HepG2 (cell line): Measurements from ENCODE around the gene ALDH1A1. TPM values are rescaled to one million over a fixed set of nuclear protein-coding genes. Genes with fewer than 3 reads are reported as not detected.

Experiments
- ATAC-seq: fragments of 200-7000 bp; cut with Tn5 transposase; 3 replicates; pipeline ENCODE4 v1.9.1; 2020; ENCODE audit warnings: mild to moderate bottlenecking, moderate library complexity
- BruUV-seq: library from RNA; stranded (reverse); fragments of 400-500 nt; replicated peaks from 2 replicates; lab custom pipeline; 2021; lab: Mats Ljungman, UMichigan
- CTCF ChIA-PET: fragments of 300-600 bp; formaldehyde crosslinking; extraction: SDS; loops from one replicate; lab custom pipeline; 2021; ENCODE audit warnings: low total read pairs, inconsistent platforms, low intra/inter-chr PET ratio; lab: Yijun Ruan, JAX
- POLR2A ChIA-PET: fragments of 350-600 bp; sonication (Branson Sonifier 250); formaldehyde crosslinking; loops from one replicate; lab custom pipeline; 2020; ENCODE audit warnings: antibody characterized with exemption, inconsistent platforms; lab: Yijun Ruan, JAX
- DNase-seq: peaks from one replicate; pipeline ENCODE4 v3.0.0-alpha.2; 2015; ENCODE audit warnings: low spot score
- FAIRE-seq: peaks from 3 replicates; lab custom pipeline; 2011; peaks lifted over from hg19 to GRCh38; lab: Jason Lieb, UNC
- H2AFZ ChIP-seq: one replicate; pipeline ENCODE4 v1.6.1; 2011; ENCODE audit warnings: low read length, inconsistent platforms
- H3K27ac ChIP-seq: fragments of 300-600 bp; 3 replicates; pipeline ENCODE4 v1.8.0; 2011; ENCODE audit warnings: mixed run types, mild to moderate bottlenecking, mixed read lengths, low read length, inconsistent platforms; ENCODE audit not compliant: insufficient read depth; ENCODE audit errors: extremely low read length
- H3K27me3 ChIP-seq, 2 experiments: fragments of 200-600 bp in 1 of 2; 2 replicates in 1 of 2; 3 replicates in 1 of 2; pipeline versions ENCODE4 v1.6.0 to v1.8.0; 2011; ENCODE audit warnings: low read length in 2 of 2, mild to moderate bottlenecking in 2 of 2, moderate library complexity in 2 of 2, inconsistent platforms in 1 of 2; ENCODE audit not compliant: insufficient read depth in 2 of 2, control insufficient read depth in 1 of 2
- H3K36me3 ChIP-seq, 2 experiments: fragments of 200-600 bp in 1 of 2; replicated peaks in 1 of 2; 2 replicates in 1 of 2; 3 replicates in 1 of 2; pipeline versions ENCODE4 v1.5.1 to v1.8.0; 2011; ENCODE audit warnings: low read length in 2 of 2, inconsistent platforms in 1 of 2; ENCODE audit not compliant: insufficient read depth in 2 of 2, control insufficient read depth in 1 of 2
- H3K4me1 ChIP-seq: 2 replicates; pipeline ENCODE4 v1.5.1; 2012; ENCODE audit warnings: low read length, inconsistent platforms; ENCODE audit not compliant: insufficient read depth
- H3K4me2 ChIP-seq: 2 replicates; pipeline ENCODE4 v1.6.0; 2011; ENCODE audit warnings: low read depth, low read length, inconsistent platforms
- H3K4me3 ChIP-seq, 3 experiments: fragments of 200-600 bp in 1 of 3; sonication (generic), shearing (Covaris generic) in 1 of 3; replicated peaks in 1 of 3; 2 replicates each; pipeline ENCODE4 v1.5.1; 2011 to 2016; ENCODE audit warnings: low read length in 3 of 3, inconsistent platforms in 2 of 3, low read depth in 2 of 3, mild to moderate bottlenecking in 2 of 3, control low read depth in 1 of 3, mixed read lengths in 1 of 3; ENCODE audit not compliant: insufficient read depth in 1 of 3
- H3K79me2 ChIP-seq: one replicate; pipeline ENCODE4 v1.6.1; 2011; ENCODE audit warnings: low read length, inconsistent platforms; ENCODE audit not compliant: insufficient read depth
- H3K9ac ChIP-seq: 2 replicates; pipeline ENCODE4 v1.6.0; 2011; ENCODE audit warnings: mild to moderate bottlenecking, low read depth, low read length, inconsistent platforms; ENCODE audit not compliant: insufficient read depth
- H3K9me3 ChIP-seq: 2 replicates; pipeline ENCODE4 v1.5.1; 2012; ENCODE audit warnings: mild to moderate bottlenecking, low read length
- H4K20me1 ChIP-seq: 2 replicates; pipeline ENCODE4 v1.6.0; 2011; ENCODE audit warnings: inconsistent platforms, mild to moderate bottlenecking, low read length, moderate library complexity; ENCODE audit not compliant: insufficient read depth
- HDAC2 ChIP-seq: sonication (generic); formaldehyde crosslinking; IDR thresholded peaks from 2 replicates; pipeline ENCODE4 v1.4.0; 2020; ENCODE audit warnings: missing genetic modification reagents
- HOXD1 ChIP-seq: sonication (generic); formaldehyde crosslinking; IDR thresholded peaks from 2 replicates; pipeline ENCODE4 v1.5.0; 2020; ENCODE audit warnings: missing genetic modification reagents
- NAIF1 ChIP-seq: sonication (generic); formaldehyde crosslinking; IDR thresholded peaks from 2 replicates; pipeline ENCODE4 v1.5.0; 2020; ENCODE audit warnings: mild to moderate bottlenecking, missing genetic modification reagents, borderline replicate concordance
- RFXAP ChIP-seq: sonication (generic); formaldehyde crosslinking; IDR thresholded peaks from 2 replicates; pipeline ENCODE4 v1.4.0; 2020; ENCODE audit warnings: missing genetic modification reagents, borderline replicate concordance
- RXRA ChIP-seq: sonication (generic); formaldehyde crosslinking; IDR thresholded peaks from 2 replicates; pipeline ENCODE4 v1.5.1; 2020; ENCODE audit warnings: missing genetic modification reagents
- SP1 ChIP-seq, 2 experiments: fragments of 450-650 bp in 1 of 2; sonication (generic) in 1 of 2; formaldehyde crosslinking in 1 of 2; IDR thresholded peaks; 2 replicates each; pipeline versions ENCODE4 v1.4.0 to v1.6.1; 2016 to 2020; ENCODE audit warnings: missing genetic modification reagents in 1 of 2
- TMF1 ChIP-seq: sonication (generic); formaldehyde crosslinking; IDR thresholded peaks from 2 replicates; pipeline ENCODE4 v1.8.1; 2022; ENCODE audit warnings: low read depth, missing genetic modification reagents
- ZNF24 ChIP-seq: fragments of 450-650 bp; IDR thresholded peaks from 2 replicates; pipeline ENCODE4 v1.6.1; 2017; ENCODE audit warnings: antibody characterized with exemption, mild to moderate bottlenecking
- ZNF256 ChIP-seq: sonication (generic); formaldehyde crosslinking; conservative IDR thresholded peaks from 2 replicates; pipeline ENCODE4 v1.4.0; 2020; ENCODE audit warnings: missing genetic modification reagents
- ZNF282 ChIP-seq: fragments of 450-650 bp; IDR thresholded peaks from 2 replicates; pipeline ENCODE4 v1.6.1; 2018; ENCODE audit not compliant: partially characterized antibody
- ZNF383 ChIP-seq: sonication (generic); formaldehyde crosslinking; IDR thresholded peaks from 2 replicates; pipeline ENCODE4 v1.4.0; 2020; ENCODE audit warnings: missing genetic modification reagents, mild to moderate bottlenecking, borderline replicate concordance
- ZNF563 ChIP-seq: sonication (generic); formaldehyde crosslinking; IDR thresholded peaks from 2 replicates; pipeline ENCODE4 v1.8.0; 2022; ENCODE audit warnings: mild to moderate bottlenecking, moderate library complexity, missing genetic modification reagents
- ZNF569 ChIP-seq: sonication (generic); formaldehyde crosslinking; IDR thresholded peaks from 2 replicates; pipeline ENCODE4 v1.5.0; 2020; ENCODE audit warnings: mild to moderate bottlenecking, missing genetic modification reagents, moderate library complexity, borderline replicate concordance
- ZNF773 ChIP-seq: sonication (generic); formaldehyde crosslinking; IDR thresholded peaks from 2 replicates; pipeline ENCODE4 v1.4.0; 2020; ENCODE audit warnings: missing genetic modification reagents, borderline replicate concordance
- WGBS: methylation state at CpG from one replicate; pipeline ENCODE4 v1.1.6; 2017; ENCODE audit warnings: low lambda C conversion rate; 5-methylcytosine and 5-hydroxymethylcytosine counted together
- in situ Hi-C: cut with HindIII; loops from 2 replicates; pipeline ENCODE4 v1.10.0; 2017; ENCODE audit warnings: low pct_unique_long_range_greater_than_20kb; ENCODE audit not compliant: extremely low pct_ligation_motif_present
- intact Hi-C: fragments of 100-400 bp; cut with micrococcal nuclease; formaldehyde crosslinking; loops from one replicate; pipeline ENCODE4 v1.10.0; 2022; ENCODE audit not compliant: unreplicated experiment
- polyA plus RNA-seq, 8 experiments: library from polyadenylated mRNA; depleted of rRNA in 3 of 8; stranded (reverse) in 7 of 8; unstranded in 1 of 8; fragments of >200 nt; fragmentation: Illumina TruSeq in 4 of 8; extraction: Trizol in 4 of 8; gene quantifications; 2 replicates each; pipeline versions ENCODE4 v1.2.1 to v1.2.3, GENCODE V29; 2011 to 2016; ENCODE audit warnings: low read depth in 4 of 8, missing spikeins in 1 of 8, mixed read lengths in 1 of 8; ENCODE audit not compliant: insufficient read depth in 1 of 8
- total RNA-seq, 5 experiments: library from RNA; depleted of rRNA; stranded (reverse); fragments of >200 nt; fragmentation: Illumina TruSeq; extraction: Trizol; gene quantifications; 2 replicates each; pipeline ENCODE4 v1.2.3, GENCODE V29; 2016; ENCODE audit warnings: low read depth in 1 of 5
- TF ChIP-seq, protein P1 (sequence below): sonication (generic); formaldehyde crosslinking; IDR thresholded peaks from 2 replicates; pipeline ENCODE4 v1.4.0; 2020; ENCODE audit warnings: missing genetic modification reagents
- TF ChIP-seq, protein P2 (sequence below): IDR thresholded peaks from 2 replicates; pipeline ENCODE4 v1.6.1; 2016; ENCODE audit warnings: control low read depth
- TF ChIP-seq, protein P3 (sequence below): sonication (generic); formaldehyde crosslinking; IDR thresholded peaks from 2 replicates; pipeline ENCODE4 v1.8.0; 2022; ENCODE audit warnings: mild to moderate bottlenecking, missing genetic modification reagents, borderline replicate concordance
- TF ChIP-seq, protein P4 (sequence below): sonication (generic); formaldehyde crosslinking; IDR thresholded peaks from 2 replicates; pipeline ENCODE4 v1.4.0; 2020; ENCODE audit warnings: missing genetic modification reagents

The ALDH1A1 gene
- total and polyA plus RNA-seq, 2 of the 13 experiments (the other 11 are each of a cell fraction or from before 2014, with no cell fraction given) = 88.2 to 439 TPM

DNA sequence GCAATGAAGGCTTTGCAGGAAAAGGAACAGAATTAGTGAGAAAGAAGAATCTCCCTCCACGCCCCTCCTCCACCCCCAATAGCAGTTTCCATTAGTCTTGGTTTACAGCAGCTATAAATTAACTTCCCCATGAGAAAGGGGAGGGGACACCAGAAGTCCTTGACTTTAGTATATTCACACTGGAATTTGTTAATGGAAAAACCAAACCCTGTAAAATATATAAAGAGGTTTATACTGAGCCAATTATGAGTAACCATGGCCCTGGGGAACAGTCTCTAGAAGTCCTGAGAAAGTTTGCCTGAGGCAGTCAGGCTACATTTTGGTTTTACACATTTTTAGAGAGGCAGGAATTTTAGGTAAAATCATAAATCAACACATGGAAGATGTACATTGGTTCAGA, 88.5 kb downstream of the ALDH1A1 start:
- BruUV-seq = no TSS peak
- Histone ChIP-seq H3K36me3 (no peaks in the 10 kb centered on the region), H3K4me3 (no peak overlapping the region), H3K27me3 (no peaks in the 10 kb centered on the region), H3K9me3 (no peaks in the 10 kb centered on the region), H3K4me2 (no peak overlapping the region), H3K27ac (no peak overlapping the region), H3K4me1 (peaks cover 4% of the 10 kb centered on the region), H3K9ac (no peak overlapping the region), H4K20me1 (no peaks in the 10 kb centered on the region), H3K79me2 (no peaks in the 10 kb centered on the region), H2AFZ (no peak overlapping the region)
- WGBS = 96% methylated on average over 1 of the region's 1 CpG
- TF ChIP-seq ZNF569 = no peak
- TF ChIP-seq HOXD1 (CRISPR knock-in tag) = no peak
- TF ChIP-seq ZNF256 (CRISPR knock-in tag) = no peak
- TF ChIP-seq RXRA (CRISPR knock-in tag) = no peak
- no peak for TF ChIP-seq ZNF24
- TF ChIP-seq, protein P1, sequence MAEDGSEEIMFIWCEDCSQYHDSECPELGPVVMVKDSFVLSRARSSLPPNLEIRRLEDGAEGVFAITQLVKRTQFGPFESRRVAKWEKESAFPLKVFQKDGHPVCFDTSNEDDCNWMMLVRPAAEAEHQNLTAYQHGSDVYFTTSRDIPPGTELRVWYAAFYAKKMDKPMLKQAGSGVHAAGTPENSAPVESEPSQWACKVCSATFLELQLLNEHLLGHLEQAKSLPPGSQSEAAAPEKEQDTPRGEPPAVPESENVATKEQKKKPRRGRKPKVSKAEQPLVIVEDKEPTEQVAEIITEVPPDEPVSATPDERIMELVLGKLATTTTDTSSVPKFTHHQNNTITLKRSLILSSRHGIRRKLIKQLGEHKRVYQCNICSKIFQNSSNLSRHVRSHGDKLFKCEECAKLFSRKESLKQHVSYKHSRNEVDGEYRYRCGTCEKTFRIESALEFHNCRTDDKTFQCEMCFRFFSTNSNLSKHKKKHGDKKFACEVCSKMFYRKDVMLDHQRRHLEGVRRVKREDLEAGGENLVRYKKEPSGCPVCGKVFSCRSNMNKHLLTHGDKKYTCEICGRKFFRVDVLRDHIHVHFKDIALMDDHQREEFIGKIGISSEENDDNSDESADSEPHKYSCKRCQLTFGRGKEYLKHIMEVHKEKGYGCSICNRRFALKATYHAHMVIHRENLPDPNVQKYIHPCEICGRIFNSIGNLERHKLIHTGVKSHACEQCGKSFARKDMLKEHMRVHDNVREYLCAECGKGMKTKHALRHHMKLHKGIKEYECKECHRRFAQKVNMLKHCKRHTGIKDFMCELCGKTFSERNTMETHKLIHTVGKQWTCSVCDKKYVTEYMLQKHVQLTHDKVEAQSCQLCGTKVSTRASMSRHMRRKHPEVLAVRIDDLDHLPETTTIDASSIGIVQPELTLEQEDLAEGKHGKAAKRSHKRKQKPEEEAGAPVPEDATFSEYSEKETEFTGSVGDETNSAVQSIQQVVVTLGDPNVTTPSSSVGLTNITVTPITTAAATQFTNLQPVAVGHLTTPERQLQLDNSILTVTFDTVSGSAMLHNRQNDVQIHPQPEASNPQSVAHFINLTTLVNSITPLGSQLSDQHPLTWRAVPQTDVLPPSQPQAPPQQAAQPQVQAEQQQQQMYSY (CRISPR knock-in tag) = no peak
- TF ChIP-seq, protein P2, sequence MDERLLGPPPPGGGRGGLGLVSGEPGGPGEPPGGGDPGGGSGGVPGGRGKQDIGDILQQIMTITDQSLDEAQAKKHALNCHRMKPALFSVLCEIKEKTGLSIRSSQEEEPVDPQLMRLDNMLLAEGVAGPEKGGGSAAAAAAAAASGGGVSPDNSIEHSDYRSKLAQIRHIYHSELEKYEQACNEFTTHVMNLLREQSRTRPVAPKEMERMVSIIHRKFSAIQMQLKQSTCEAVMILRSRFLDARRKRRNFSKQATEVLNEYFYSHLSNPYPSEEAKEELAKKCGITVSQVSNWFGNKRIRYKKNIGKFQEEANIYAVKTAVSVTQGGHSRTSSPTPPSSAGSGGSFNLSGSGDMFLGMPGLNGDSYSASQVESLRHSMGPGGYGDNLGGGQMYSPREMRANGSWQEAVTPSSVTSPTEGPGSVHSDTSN (CRISPR knock-in tag) = no peak
- no peak for TF ChIP-seq TMF1 (CRISPR knock-in tag)
- no peak for TF ChIP-seq ZNF383 (CRISPR knock-in tag)
- no peak for TF ChIP-seq SP1 (IDR thresholded peaks at IDR 0.05)
- no peak for TF ChIP-seq SP1 (CRISPR knock-in tag; IDR thresholded peaks at IDR 0.05)
- TF ChIP-seq ZNF282 = no peak
- TF ChIP-seq RFXAP (CRISPR knock-in tag) = no peak
- no peak for TF ChIP-seq ZNF773 (CRISPR knock-in tag)
- no peak for TF ChIP-seq ZNF563 (CRISPR knock-in tag)
- TF ChIP-seq HDAC2 = no peak
- TF ChIP-seq, protein P3, sequence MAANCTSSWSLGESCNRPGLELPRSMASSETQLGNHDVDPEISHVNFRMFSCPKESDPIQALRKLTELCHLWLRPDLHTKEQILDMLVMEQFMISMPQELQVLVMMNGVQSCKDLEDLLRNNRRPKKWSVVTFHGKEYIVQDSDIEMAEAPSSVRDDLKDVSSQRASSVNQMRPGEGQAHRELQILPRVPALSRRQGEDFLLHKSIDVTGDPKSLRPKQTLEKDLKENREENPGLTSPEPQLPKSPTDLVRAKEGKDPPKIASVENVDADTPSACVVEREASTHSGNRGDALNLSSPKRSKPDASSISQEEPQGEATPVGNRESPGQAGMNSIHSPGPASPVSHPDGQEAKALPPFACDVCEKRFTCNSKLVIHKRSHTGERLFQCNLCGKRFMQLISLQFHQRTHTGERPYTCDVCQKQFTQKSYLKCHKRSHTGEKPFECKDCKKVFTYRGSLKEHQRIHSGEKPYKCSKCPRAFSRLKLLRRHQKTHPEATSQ (CRISPR knock-in tag) = no peak
- TF ChIP-seq NAIF1 (CRISPR knock-in tag) = no peak
- TF ChIP-seq, protein P4, sequence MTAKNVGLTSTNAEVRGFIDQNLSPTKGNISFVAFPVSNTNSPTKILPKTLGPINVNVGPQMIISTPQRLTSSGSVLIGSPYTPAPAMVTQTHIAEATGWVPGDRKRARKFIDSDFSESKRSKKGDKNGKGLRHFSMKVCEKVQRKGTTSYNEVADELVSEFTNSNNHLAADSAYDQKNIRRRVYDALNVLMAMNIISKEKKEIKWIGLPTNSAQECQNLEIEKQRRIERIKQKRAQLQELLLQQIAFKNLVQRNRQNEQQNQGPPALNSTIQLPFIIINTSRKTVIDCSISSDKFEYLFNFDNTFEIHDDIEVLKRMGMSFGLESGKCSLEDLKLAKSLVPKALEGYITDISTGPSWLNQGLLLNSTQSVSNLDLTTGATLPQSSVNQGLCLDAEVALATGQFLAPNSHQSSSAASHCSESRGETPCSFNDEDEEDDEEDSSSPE (CRISPR knock-in tag) = no peak
- no peak for DNase-seq
- CTCF ChIA-PET = no interaction called here
- ATAC-seq = no peak
- in situ Hi-C loops = loop anchor here (10.0 kb wide), 1 partner anchor 320 kb away; no protein-coding TSS in a partner anchor
- POLR2A ChIA-PET = interaction anchor here (0.6 kb wide), 1 partner anchor 102 kb away, joined by 5 read pairs; no protein-coding TSS in a partner anchor
- intact Hi-C loops = no loop called here
- FAIRE-seq = no peak
